Right forelimb (tissue), 1 donor: Measurements from ENCODE around the gene KDM2A.
"Not testable (repeated sequence)": the region's sequence is repeated elsewhere in the genome, so short reads cannot be mapped to it uniquely, and the experiment has no call there.

Experiments used
- DNase-seq: peaks from one replicate; pipeline ENCODE4 v3.0.0-alpha.2; 2018

The KDM2A gene

DNA sequence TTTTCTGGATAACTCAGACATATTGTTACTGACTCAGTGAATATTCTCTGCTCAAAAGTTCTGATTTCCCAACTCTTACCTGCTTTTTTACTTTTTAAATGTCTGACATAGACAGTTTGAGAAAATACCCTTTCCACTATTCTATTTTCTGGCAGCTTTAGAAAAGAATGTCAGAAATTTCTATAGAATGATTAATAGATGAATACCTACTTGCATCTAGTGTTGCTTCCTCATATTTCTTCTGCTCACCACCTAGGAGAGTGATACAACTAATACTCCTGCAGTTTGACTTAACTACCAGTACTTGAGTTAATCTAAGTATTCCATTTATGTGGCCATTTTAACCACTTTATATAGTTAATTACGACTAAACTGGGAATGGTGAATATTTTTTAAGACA is 55.2 kb downstream of the KDM2A start:
- no peak for DNase-seq

DNA sequence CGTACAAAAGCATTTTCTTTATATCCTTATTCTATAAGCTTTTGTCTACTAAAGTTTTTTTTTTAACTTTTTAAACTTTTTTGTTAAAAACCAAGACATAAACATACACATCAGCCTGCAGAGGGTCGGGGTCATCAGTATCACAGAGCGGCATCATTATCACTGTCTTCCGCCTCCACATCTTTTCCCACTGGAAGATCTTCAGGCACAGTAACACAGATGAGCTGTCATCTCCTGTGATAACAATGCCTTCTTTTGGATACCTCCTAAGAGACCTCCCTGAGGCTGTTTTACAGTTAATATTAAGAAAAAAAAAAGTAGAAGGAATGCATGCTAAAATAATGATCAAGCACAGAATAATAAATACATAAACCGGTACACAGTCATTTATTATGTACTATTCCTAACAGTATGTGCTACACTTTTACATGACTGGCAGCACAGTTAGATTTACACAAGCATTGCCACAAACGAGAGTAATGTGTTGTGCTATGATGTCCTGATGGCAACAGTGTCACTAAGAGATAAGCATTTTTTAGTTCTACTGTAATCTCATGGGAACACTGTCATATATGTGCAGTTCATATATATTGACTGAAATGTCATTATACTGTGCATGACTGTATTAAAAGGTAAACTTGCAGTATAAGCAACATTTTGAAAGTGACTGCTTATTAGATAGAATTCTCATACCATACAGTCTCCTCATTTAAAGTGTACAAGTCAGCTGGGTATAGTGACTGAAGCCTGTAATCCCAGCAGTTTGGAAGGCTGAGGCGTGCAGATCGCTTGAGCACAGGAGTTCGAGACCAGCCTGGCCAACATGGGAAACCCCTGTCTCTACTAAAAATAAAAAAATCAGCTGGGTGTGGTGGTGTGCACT is 58.6 kb downstream of the KDM2A start:
- DNase-seq: no peak

DNA sequence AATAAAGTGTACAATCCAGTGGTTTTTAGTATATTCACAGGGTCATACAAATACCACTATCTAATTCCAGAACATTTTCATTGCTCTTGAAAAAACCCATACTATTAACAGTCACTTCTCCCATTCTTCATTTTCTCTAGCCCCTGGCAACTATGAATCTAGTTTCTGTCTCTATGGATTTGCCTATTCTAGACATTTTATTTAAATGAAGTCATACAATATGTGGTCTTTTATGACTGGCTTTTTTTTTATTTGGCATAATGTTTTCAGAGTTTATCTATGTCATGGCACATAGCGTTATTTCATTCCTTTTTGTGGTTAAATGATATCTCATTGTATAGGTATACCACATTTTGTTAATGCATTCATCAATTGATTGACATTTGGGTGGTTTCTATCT is 59.4 kb downstream of the KDM2A start:
- DNase-seq: no peak

GRCh38 chr11:67178878-67179277 is 59.8 kb downstream of the KDM2A start:
- DNase-seq: no peak

DNA sequence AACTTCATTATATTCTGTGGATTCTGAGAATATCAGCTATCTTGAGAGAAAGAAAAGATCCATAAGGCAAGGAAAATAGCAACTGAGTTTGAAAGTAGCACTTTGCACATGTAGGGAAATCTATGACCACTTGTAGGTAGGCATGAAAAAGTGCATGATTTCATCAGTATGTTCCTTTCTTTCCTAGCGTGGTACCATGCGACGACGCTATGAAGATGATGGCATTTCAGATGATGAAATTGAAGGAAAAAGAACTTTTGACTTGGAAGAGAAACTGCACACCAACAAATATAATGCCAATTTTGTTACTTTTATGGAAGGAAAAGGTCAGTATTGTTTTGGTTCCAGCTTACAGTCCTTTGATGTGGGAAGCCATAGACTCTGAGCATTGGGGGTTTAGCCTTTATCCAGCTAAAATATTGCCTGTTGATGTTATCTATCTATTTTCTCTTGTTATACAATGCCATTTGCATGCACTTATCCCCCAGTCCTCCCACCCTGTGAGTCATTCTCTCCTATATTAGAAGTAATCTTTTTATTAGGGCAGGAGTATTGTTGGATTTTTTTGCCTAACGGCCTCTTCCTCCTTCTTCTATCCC is 60.9 kb downstream of the KDM2A start:
- no peak for DNase-seq

GRCh38 chr11:67194096-67194495 is 75.0 kb downstream of the KDM2A start:
- no peak for DNase-seq

GRCh38 chr11:67195971-67196456 is 77.0 kb downstream of the KDM2A start:
- DNase-seq: no peak

DNA sequence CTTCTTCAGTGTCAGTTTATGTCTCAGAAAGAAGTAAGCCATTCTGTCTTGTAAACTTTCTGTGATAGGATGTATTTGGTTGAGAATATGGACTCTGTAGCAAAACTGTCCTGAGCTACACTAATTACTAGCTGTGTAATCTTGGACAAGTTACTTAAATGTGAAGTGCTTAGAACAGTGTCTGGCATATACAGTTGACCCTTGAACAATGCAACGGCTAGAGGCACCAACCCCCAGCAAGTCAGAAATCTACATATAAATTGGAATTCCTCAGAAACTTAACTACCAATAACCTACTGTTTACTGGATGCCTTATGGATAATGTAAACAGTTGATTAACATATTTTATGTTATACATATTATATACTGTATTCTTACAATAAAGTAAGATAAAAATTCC is 78.5 kb downstream of the KDM2A start:
- no peak for DNase-seq

DNA sequence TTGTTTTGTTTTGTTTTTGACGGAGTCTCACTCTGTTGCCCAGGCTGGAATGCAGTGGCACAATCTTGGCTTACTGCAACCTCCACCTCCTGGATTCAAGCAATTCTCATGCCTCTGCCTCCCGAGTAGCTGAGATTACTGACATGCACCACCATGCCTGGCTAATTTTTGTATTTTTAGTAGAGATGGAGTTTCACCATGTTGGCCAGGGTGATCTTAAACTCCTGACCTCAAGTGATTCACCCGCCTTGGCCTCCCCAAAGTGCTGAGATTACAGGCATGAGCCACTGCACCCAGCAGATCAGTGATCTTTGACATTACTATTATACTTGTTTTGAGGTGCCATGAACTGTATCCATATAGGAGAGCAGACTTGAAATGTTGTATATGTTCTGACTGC is 79.7 kb downstream of the KDM2A start:
- DNase-seq: not testable (repeated sequence)

DNA sequence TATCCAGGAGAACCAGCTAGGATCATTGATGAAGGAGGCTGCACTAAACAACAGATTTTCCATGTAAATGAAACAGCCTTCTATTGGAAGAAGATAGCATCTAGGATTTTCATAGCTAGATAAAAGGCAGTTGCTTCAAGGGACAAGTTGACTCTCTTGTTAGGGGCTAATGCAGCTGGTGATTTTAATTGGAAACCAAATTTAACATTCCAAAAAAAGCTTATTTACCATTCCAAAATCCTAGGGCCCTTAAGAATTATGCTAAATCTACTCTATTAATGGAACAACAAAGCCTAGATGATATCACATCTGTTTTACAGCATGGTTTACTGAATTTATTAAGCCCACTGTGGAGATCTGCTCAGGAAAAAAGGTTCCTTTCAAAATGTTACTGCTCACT is 80.7 kb downstream of the KDM2A start:
- DNase-seq: no peak

DNA sequence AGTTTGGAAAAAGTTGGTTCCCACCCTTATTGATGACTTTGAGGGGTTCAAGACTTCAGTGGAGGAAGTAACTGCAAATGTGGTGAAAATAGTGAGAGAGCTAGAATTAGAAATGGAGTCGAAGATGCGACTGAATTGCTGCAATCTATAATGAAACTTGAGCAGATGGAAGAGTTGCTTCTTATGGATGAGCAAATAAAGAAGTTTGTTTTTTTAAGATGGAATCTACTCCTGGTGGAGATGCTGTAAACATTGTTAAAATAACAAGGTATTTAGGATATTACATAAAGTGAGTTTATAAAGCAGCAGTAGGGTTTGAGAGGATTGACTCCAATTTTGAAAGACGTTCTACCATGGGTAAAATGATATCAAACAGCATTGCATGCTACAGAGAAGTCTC is 83.0 kb downstream of the KDM2A start:
- DNase-seq: no peak

GRCh38 chr11:67204822-67205221 is 85.8 kb downstream of the KDM2A start:
- no peak for DNase-seq

DNA sequence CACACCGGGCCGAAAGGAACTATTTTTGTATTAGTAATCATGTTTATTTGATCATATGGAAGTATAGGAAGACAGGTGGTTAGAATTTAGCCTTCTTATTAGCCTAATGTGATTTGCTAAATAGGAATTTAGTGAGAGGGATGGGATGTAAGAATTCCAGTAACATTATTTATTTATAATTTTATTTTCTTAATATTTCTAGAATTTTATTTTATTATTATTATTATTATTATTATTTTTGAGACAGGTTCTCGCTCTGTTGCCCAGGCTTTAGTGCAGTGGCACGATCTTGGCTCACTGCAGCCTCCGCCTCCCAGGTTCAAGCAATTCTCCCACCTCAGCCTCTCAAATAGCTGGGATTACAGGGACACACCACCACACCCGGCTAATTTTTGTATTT is 90.2 kb downstream of the KDM2A start:
- DNase-seq: not testable (repeated sequence)

DNA sequence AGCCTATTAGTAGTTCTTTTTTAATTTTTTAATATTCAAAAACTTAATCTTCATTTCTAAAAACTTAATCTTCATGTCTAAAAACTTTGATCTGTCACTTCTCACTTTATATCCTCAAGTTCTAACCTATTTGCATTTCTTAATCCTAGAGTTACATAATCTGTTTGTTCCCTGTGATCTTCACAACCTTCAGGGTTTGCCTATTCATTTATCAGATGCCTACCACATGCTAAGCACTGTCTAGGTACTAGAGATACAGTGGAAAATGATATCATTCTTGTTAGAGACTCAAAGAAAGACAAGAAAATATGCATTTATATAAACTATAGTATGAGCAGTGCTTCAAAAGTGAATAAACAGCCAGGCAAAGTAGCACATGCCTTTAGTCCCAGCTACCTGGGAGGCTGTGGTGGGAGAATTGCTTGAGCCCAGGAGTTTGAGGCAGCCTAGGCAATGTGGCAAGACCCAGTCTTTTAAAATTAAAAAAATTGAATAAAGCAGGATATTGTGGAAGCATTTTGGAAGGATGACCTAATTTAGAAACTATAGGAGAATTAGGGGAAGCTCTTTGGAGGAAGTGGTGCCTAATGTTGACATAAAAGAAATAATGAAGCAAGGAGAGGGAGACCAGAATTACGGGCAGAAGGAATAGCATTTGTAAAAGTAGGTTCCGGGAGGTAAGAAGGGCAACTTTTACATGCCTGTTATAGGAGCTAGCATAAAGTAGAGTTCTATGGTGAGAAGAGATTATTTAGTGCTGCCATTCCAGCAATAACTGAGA is 92.8 kb downstream of the KDM2A start:
- DNase-seq: no peak

DNA sequence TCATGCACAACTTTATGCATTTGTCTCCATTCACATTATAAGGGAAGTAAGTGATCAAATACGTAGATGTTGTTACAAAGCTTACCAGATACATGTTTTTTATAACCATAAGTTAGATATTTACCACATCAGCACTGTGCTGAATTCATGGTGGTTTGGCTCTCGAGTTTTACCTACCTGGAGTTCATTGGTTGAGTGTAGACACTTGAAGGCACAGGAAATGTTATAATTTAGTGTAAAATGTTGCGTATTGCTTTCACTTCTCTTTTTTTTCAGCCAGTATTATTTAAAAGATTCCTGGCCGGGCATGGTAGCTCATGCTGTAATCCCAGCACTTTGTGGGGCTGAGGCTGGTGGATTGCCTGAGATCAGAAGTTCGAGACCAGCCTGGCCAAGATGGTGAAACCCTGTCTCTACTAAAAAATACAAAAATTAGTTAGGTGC is 94.1 kb downstream of the KDM2A start:
- DNase-seq: no peak

GRCh38 chr11:67227726-67228125 is 108.7 kb downstream of the KDM2A start:
- DNase-seq: no peak

- no peak for DNase-seq
These were observed 111.3 kb downstream of the KDM2A start for GRCh38 chr11:67230406-67230805.

DNA sequence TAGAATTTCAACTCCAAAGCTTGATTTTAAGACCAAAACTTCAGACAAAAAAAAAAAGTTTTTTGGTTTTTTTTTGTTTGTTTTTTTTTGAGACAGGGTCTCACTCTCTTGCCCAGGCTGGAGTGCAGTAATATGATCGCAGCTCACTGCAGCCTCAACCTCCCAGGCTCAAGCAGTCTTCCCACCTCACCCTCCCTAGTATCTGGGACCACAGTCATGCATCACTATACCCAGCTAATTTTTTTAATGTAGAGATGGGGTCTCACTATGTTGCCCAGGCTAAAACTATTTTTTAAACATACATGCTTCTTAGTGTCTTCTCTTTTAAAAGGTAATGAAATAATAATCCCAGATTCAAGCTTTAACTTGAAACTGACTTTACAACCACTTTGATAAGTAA is 111.8 kb downstream of the KDM2A start:
- no peak for DNase-seq

DNA sequence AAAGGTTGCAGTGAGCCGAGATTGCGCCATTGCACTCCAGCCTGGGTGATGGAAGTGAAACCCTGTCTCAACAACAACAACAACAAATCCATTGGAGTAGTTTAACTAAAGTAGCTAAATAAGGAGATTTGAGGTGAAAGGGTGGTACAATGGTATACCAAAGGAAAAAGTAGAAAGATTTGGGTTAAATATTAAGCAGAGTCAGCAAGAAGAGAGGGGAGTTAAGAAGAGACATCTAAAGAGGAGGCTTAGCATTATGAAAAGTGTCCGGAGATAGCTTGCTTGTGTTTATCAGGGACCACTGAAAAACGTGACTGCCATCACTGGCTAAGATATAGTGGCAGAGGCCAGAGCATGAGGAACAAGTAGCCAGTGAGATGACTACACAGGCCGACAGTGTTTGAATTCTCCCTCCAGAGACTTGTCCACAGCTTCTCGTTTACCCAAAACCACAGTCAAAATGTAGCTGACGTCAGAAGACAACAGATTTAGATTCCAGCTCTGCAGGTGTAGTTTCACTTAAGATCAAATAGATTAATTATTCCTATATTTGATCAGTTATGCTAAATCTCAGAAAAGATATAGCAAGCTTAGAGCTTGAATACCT is 114.6 kb downstream of the KDM2A start:
- no peak for DNase-seq

- DNase-seq: not testable (repeated sequence)
These were observed 115.5 kb downstream of the KDM2A start for GRCh38 chr11:67234571-67234970.

GRCh38 chr11:67237574-67237973 is 118.5 kb downstream of the KDM2A start:
- no peak for DNase-seq

GRCh38 chr11:67238894-67239782 is 120.1 kb downstream of the KDM2A start:
- DNase-seq: no peak
